Stromal cell of bone marrow (primary cell): ENCODE data around the gene FBXL2.
"Not testable (repeated sequence)": the region's sequence is repeated elsewhere in the genome, so short reads cannot be mapped to it uniquely, and the experiment has no call there.

Experiments
- DNase-seq: peaks from one replicate; pipeline ENCODE4 v3.0.0-alpha.2; 2012; ENCODE audit warnings: low read depth

Gene FBXL2

GRCh38 chr3:33317963-33318709 is 40.9 kb downstream of the FBXL2 start:
- DNase-seq = no peak

- DNase-seq = no peak
Observed at GRCh38 chr3:33318710-33319380, 41.6 kb downstream of the FBXL2 start.

GRCh38 chr3:33322412-33322811 is 45.2 kb downstream of the FBXL2 start:
- DNase-seq = no peak

- peak; percentile 51 for DNase-seq
Observed at GRCh38 chr3:33331414-33331813, 54.2 kb downstream of the FBXL2 start.

GRCh38 chr3:33334364-33334763 is 57.1 kb downstream of the FBXL2 start:
- no peak for DNase-seq

GRCh38 chr3:33338936-33339465 is 61.8 kb downstream of the FBXL2 start:
- not testable (repeated sequence) for DNase-seq

- no peak for DNase-seq
Observed at GRCh38 chr3:33339758-33340157, 62.5 kb downstream of the FBXL2 start.

- peak; percentile 69 for DNase-seq
Observed at GRCh38 chr3:33355611-33356010, 78.4 kb downstream of the FBXL2 start.

- DNase-seq = peak; percentile 31
Observed at GRCh38 chr3:33358172-33358781, 81.0 kb downstream of the FBXL2 start.

- DNase-seq = peak; percentile 44
Observed at GRCh38 chr3:33360136-33360825, 83.0 kb downstream of the FBXL2 start.

- DNase-seq = no peak
Observed at GRCh38 chr3:33363113-33363800, 86.0 kb downstream of the FBXL2 start.

- no peak for DNase-seq
Observed at GRCh38 chr3:33364060-33364459, 86.8 kb downstream of the FBXL2 start.

- DNase-seq = no peak
Observed at GRCh38 chr3:33364531-33365128, 87.4 kb downstream of the FBXL2 start.

- peak; percentile 47 for DNase-seq
Observed at GRCh38 chr3:33372218-33373081, 95.2 kb downstream of the FBXL2 start.

GRCh38 chr3:33373082-33373437 is 95.8 kb downstream of the FBXL2 start:
- DNase-seq = no peak

GRCh38 chr3:33377489-33377888 is 100.2 kb downstream of the FBXL2 start:
- DNase-seq = no peak

- DNase-seq = peak; percentile 55
Observed at GRCh38 chr3:33377931-33378330, 100.7 kb downstream of the FBXL2 start.

- no peak for DNase-seq
Observed at GRCh38 chr3:33380653-33381052, 103.4 kb downstream of the FBXL2 start.

- no peak for DNase-seq
Observed at GRCh38 chr3:33383951-33384350, 106.7 kb downstream of the FBXL2 start.

- DNase-seq = no peak
Observed at GRCh38 chr3:33385423-33385822, 108.2 kb downstream of the FBXL2 start.
